Common myeloid progenitor, CD34-positive (primary cell): ENCODE results near the gene ST6GALNAC6.

Source experiments
- CTCF ChIA-PET: fragments of 350-600 bp; sonication (Branson Sonifier 250); formaldehyde crosslinking; loops from one replicate; lab custom pipeline; 2021; ENCODE audit warnings: antibody characterized with exemption; lab: Charles Lee
- POLR2A ChIA-PET: fragments of 350-600 bp; sonication (Branson Sonifier 250); formaldehyde crosslinking; loops from one replicate; lab custom pipeline; 2021; ENCODE audit warnings: antibody characterized with exemption; lab: Charles Lee
- DNase-seq, 3 donors: peaks; one replicate each; pipeline versions ENCODE4 v3.0.0 to v3.0.0-alpha.2; 2013
- H3K27ac ChIP-seq, 2 experiments: 1 replicate in 1 of 2; 2 replicates in 1 of 2; pipeline ENCODE4 v1.7.0; 2013; ENCODE audit warnings: inconsistent platforms in 2 of 2, low read length in 2 of 2, mild to moderate bottlenecking in 2 of 2, low read depth in 1 of 2, moderate library complexity in 1 of 2; ENCODE audit not compliant: severe bottlenecking in 2 of 2, insufficient read depth in 1 of 2, poor library complexity in 1 of 2
- H3K27me3 ChIP-seq, 5 experiments: replicated peaks in 2 of 5; 1 replicate in 3 of 5; 2 replicates in 2 of 5; pipeline versions ENCODE4 v1.6.1 to v1.7.0; 2013; ENCODE audit warnings: low read length in 4 of 5, mild to moderate bottlenecking in 2 of 5, moderate library complexity in 2 of 5, inconsistent platforms in 1 of 5; ENCODE audit not compliant: insufficient read depth in 5 of 5, control insufficient read depth in 4 of 5
- H3K36me3 ChIP-seq, 4 experiments: 1 replicate in 2 of 4; 2 replicates in 2 of 4; pipeline versions ENCODE4 v1.6.1 to v1.7.0; 2013; ENCODE audit warnings: low read length in 3 of 4, control low read depth in 1 of 4, mild to moderate bottlenecking in 1 of 4; ENCODE audit not compliant: control insufficient read depth in 4 of 4, insufficient read depth in 4 of 4
- H3K4me1 ChIP-seq, 4 experiments: 1 replicate in 3 of 4; 2 replicates in 1 of 4; pipeline versions ENCODE4 v1.6.1 to v1.7.1; 2013; ENCODE audit warnings: low read length in 3 of 4, mild to moderate bottlenecking in 3 of 4, control low read depth in 1 of 4, inconsistent platforms in 1 of 4, moderate library complexity in 1 of 4; ENCODE audit not compliant: control insufficient read depth in 4 of 4, insufficient read depth in 4 of 4; ENCODE audit errors: control extremely low read depth in 1 of 4
- H3K4me3 ChIP-seq, 7 experiments: 1 replicate in 4 of 7; 2 replicates in 3 of 7; pipeline versions ENCODE4 v1.5.1 to v1.7.0; 2013; ENCODE audit warnings: mild to moderate bottlenecking in 7 of 7, low read length in 6 of 7, moderate library complexity in 6 of 7, inconsistent platforms in 2 of 7, low read depth in 2 of 7, control low read depth in 1 of 7; ENCODE audit not compliant: insufficient read depth in 4 of 7, control insufficient read depth in 1 of 7; ENCODE audit errors: extremely low read depth in 1 of 7
- H3K9me3 ChIP-seq, 5 experiments: 1 replicate in 4 of 5; 2 replicates in 1 of 5; pipeline versions ENCODE4 v1.6.1 to v1.7.1; 2013; ENCODE audit warnings: low read length in 4 of 5, mild to moderate bottlenecking in 2 of 5, inconsistent platforms in 1 of 5, low read depth in 1 of 5, moderate library complexity in 1 of 5; ENCODE audit not compliant: control insufficient read depth in 4 of 5, insufficient read depth in 2 of 5; ENCODE audit errors: control extremely low read depth in 1 of 5
- WGBS: methylation state at CpG from one replicate; pipeline ENCODE4 v1.1.5; 2013; ENCODE audit not compliant: insufficient coverage; 5-methylcytosine and 5-hydroxymethylcytosine counted together

ST6GALNAC6 gene

DNA sequence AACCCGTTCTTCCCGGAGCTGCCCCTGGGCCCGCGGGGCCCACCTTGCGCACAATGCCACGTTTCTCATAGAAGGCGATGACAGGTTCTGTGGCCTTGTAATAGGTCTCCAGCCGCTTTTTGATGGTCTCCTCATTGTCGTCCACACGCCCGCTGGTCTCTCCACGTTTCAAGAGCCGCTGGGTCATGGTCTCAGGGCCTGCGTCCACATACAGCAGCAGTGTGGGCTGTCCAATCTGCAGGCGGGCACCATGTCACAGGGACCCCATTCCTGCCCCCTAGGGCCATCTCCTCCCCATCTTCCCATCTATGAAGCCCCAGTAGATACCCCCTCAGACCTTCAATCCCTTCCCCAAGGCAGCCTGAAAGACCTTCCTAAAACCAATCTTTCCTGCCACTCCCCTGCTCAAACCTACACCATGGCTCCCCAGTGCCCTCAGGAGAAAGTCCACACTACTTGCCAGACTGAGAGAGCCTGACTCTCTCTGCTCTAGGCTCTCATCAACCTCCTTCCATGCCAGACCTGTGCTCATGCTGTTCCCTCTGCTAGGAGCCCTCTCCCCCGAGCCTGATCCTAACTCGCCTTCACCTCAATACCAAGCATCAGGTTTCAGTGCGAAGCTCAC, 31.0 kb downstream of the ST6GALNAC6 start:
- H3K4me1 ChIP-seq: peaks cover 0 to 35% (median 28%) of the 10 kb centered on the region in 4 experiments
- no peak for DNase-seq
- CTCF ChIA-PET: interaction anchor here (0.9 to 5.5 kb wide), 21 partner anchors 10 to 105 kb away, joined by 3 to 50 read pairs (median 14); partner anchors contain the start of genes AK1 and ENG
- POLR2A ChIA-PET: no interaction called here
- H3K9me3 ChIP-seq: no peaks in the 10 kb centered on the region
- no peaks in the 10 kb centered on the region for H3K36me3 ChIP-seq
- H3K4me3 ChIP-seq: no peak overlapping the region
- 93% methylated on average over 15 of the region's 18 CpGs for WGBS
- no peak overlapping the region for H3K27ac ChIP-seq
- H3K27me3 ChIP-seq: no peaks in the 10 kb centered on the region

- H3K27ac ChIP-seq: no peak overlapping the region
- no peak for DNase-seq
- no peaks in the 10 kb centered on the region for H3K36me3 ChIP-seq
- H3K4me1 ChIP-seq: peaks cover 3 to 42% (median 36%) of the 10 kb centered on the region in 4 experiments
- no peaks in the 10 kb centered on the region for H3K27me3 ChIP-seq
- H3K4me3 ChIP-seq: no peak overlapping the region
- ChIA-PET CTCF (interaction anchor here (0.9 to 5.1 kb wide), 9 partner anchors 11 to 71 kb away, joined by 3 to 41 read pairs (median 10); partner anchors contain the start of genes AK1 and ENG), POLR2A (interaction anchor here (0.7 kb wide), 1 partner anchor 42 kb away, joined by 4 read pairs; no protein-coding TSS in a partner anchor)
- WGBS: 97% methylated on average over 28 of the region's 30 CpGs
- H3K9me3 ChIP-seq: no peaks in the 10 kb centered on the region
These were observed 31.8 kb downstream of the ST6GALNAC6 start for GRCh38 chr9:127867356-127868277.

- 98% methylated on average over 12 of the region's 13 CpGs for WGBS
These were observed 32.9 kb downstream of the ST6GALNAC6 start for GRCh38 chr9:127866535-127866934.

GRCh38 chr9:127865645-127866464, 33.5 kb downstream of the ST6GALNAC6 start:
- Histone ChIP-seq H3K9me3 (no peaks in the 10 kb centered on the region), H3K4me3 (no peak overlapping the region)
- 60% methylated on average over 12 of the region's 19 CpGs for WGBS

More at GRCh38 chr9:127866535-127866934, 32.9 kb downstream of the ST6GALNAC6 start:
- DNase-seq: no peak
- H3K27me3 ChIP-seq: no peaks in the 10 kb centered on the region
- H3K36me3 ChIP-seq: no peaks in the 10 kb centered on the region
- no peaks in the 10 kb centered on the region for H3K9me3 ChIP-seq
- CTCF ChIA-PET: interaction anchor here (1.0 to 5.4 kb wide), 8 partner anchors 13 to 79 kb away, joined by 3 to 33 read pairs (median 9); partner anchors contain the start of gene ENG
- POLR2A ChIA-PET: interaction anchor here (0.5 to 0.9 kb wide), 3 partner anchors 12 to 81 kb away, joined by 3 to 4 read pairs (median 3); partner anchors contain the start of gene CDK9
- no peak overlapping the region for H3K27ac ChIP-seq
- no peak overlapping the region for H3K4me3 ChIP-seq
- H3K4me1 ChIP-seq: peaks cover 8 to 53% (median 46%) of the 10 kb centered on the region in 4 experiments

DNA sequence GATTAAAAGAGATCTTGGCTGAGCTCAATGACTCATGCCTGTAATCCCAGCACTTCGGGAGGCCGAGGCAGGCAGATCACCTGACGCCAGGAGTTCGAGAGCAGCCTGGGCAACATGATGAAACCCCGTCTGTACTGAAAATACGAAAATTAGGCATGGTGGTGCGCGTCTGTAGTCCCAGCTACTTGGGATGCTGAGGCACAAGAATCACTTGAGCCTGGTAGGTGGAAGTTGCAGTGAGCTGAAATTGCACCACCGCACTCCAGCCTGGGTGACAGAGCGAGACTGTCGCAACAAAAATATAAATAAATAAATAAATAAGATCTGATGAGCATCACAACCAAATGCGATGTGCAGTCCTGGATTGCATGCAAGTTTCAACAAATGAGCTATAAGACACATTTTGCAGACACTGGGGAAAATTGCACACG, 36.2 kb downstream of the ST6GALNAC6 start:
- 81% methylated on average over 9 of the region's 13 CpGs for whole genome bisulfite sequencing
- H3K4me3 ChIP-seq: peak overlapping the region in 2 of 7 experiments; percentile 2 to 39
- peaks cover 19 to 80% (median 75%) of the 10 kb centered on the region in 4 experiments for H3K4me1 ChIP-seq
- peak overlapping the region in 1 of 2 experiments; percentile 85 for H3K27ac ChIP-seq
- ChIA-PET POLR2A (interaction anchor here (0.6 to 1.5 kb wide), 6 partner anchors 10 to 92 kb away, joined by 3 to 6 read pairs (median 4); partner anchors contain the start of gene CDK9), CTCF (interaction anchor here (0.9 to 5.4 kb wide), 14 partner anchors 8 to 128 kb away, joined by 3 to 33 read pairs (median 5); partner anchors contain the start of genes CDK9, ENG, SH2D3C and TOR2A)
- no peaks in the 10 kb centered on the region for H3K36me3 ChIP-seq
- no peaks in the 10 kb centered on the region for H3K9me3 ChIP-seq
- DNase-seq: peak in 1 of 3 donors; percentile 32
- no peaks in the 10 kb centered on the region for H3K27me3 ChIP-seq

More at GRCh38 chr9:127865645-127866464, 33.5 kb downstream of the ST6GALNAC6 start:
- CTCF ChIA-PET: interaction anchor here (1.0 to 5.4 kb wide), 22 partner anchors 10 to 277 kb away, joined by 3 to 33 read pairs (median 5); partner anchors contain the start of genes CDK9, ENG and TOR2A
- peak in 2 of 3 donors; percentile 55 to 65 for DNase-seq
- Histone ChIP-seq H3K27ac (peak overlapping the region in 1 of 2 experiments; percentile 60), H3K27me3 (no peaks in the 10 kb centered on the region), H3K4me1 (peaks cover 12 to 60% (median 53%) of the 10 kb centered on the region in 4 experiments), H3K36me3 (no peaks in the 10 kb centered on the region)
- POLR2A ChIA-PET: interaction anchor here (0.5 to 0.9 kb wide), 3 partner anchors 12 to 80 kb away, joined by 3 read pairs; partner anchors contain the start of gene CDK9
